ENCODE results near the gene FAU. TPM values are rescaled to one million over a fixed set of nuclear protein-coding genes. Genes with fewer than 3 reads are reported as not detected.

The FAU gene
- total and polyA plus RNA-seq, 9 of the 15 experiments (the other 6 are each of a cell fraction or from before 2014, with no cell fraction given), result 433 to 1,827 (median 942) TPM

DNA sequence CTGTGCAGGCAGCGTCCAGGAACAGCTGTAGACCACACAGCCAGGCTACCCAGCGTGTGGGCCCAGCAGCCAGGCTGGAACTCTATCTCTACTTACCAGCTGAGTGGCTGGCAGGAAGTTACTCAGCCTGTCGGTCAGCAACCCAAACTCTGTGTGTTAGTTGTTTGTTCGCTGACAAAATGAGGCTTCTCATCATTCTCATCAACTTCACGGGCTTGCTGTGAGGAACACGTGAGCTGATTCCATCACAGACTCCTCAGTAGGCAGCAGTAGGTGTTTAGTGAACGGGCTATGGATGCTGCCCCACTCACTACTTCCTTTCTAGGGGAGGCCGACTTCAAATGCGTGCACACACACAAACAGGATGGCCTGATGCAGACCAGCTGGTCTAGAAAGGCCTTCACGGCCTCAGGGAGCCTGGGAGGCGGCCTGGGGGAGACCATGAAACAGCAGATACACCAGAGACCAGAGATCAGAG, 47.3 kb upstream of the FAU start (continued):
- TF ChIP-seq, protein P1, sequence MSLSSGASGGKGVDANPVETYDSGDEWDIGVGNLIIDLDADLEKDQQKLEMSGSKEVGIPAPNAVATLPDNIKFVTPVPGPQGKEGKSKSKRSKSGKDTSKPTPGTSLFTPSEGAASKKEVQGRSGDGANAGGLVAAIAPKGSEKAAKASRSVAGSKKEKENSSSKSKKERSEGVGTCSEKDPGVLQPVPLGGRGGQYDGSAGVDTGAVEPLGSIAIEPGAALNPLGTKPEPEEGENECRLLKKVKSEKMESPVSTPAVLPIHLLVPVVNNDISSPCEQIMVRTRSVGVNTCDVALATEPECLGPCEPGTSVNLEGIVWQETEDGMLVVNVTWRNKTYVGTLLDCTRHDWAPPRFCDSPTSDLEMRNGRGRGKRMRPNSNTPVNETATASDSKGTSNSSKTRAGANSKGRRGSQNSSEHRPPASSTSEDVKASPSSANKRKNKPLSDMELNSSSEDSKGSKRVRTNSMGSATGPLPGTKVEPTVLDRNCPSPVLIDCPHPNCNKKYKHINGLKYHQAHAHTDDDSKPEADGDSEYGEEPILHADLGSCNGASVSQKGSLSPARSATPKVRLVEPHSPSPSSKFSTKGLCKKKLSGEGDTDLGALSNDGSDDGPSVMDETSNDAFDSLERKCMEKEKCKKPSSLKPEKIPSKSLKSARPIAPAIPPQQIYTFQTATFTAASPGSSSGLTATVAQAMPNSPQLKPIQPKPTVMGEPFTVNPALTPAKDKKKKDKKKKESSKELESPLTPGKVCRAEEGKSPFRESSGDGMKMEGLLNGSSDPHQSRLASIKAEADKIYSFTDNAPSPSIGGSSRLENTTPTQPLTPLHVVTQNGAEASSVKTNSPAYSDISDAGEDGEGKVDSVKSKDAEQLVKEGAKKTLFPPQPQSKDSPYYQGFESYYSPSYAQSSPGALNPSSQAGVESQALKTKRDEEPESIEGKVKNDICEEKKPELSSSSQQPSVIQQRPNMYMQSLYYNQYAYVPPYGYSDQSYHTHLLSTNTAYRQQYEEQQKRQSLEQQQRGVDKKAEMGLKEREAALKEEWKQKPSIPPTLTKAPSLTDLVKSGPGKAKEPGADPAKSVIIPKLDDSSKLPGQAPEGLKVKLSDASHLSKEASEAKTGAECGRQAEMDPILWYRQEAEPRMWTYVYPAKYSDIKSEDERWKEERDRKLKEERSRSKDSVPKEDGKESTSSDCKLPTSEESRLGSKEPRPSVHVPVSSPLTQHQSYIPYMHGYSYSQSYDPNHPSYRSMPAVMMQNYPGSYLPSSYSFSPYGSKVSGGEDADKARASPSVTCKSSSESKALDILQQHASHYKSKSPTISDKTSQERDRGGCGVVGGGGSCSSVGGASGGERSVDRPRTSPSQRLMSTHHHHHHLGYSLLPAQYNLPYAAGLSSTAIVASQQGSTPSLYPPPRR (CRISPR knock-in tag; IDR thresholded peaks at IDR 0.05; ENCODE audit: borderline replicate concordance), result no peak
- TF ChIP-seq ATF7 (IDR thresholded peaks at IDR 0.05) (no peak), SAFB2 (IDR thresholded peaks at IDR 0.05; ENCODE audit: borderline replicate concordance, low read depth, low read length, severe bottlenecking) (no peak), ELF4 (CRISPR knock-in tag; IDR thresholded peaks at IDR 0.05) (no peak), GABPA (tag; conservative IDR thresholded peaks at IDR 0.05; ENCODE audit: low read depth) (peak; percentile 47), SIX5 (IDR thresholded peaks at IDR 0.05; ENCODE audit: borderline replicate concordance in 1 of 2, insufficient read depth in 1 of 2, low read depth in 1 of 2, low read length in 2 of 2) (no peak), CAMTA2 (CRISPR knock-in tag; conservative IDR thresholded peaks at IDR 0.05) (no peak), PHB (CRISPR knock-in tag; IDR thresholded peaks at IDR 0.05) (no peak), KAT8 (IDR thresholded peaks at IDR 0.05; ENCODE audit: low read depth) (no peak), CXXC5 (CRISPR knock-in tag; IDR thresholded peaks at IDR 0.05) (peak; percentile 48), MTA2 (IDR thresholded peaks at IDR 0.05; ENCODE audit: low read depth) (no peak), SMAD1 (IDR thresholded peaks at IDR 0.05; ENCODE audit: low read depth, low read length, partially characterized antibody) (no peak), ESRRB (CRISPR knock-in tag; IDR thresholded peaks at IDR 0.05; ENCODE audit: borderline replicate concordance) (no peak), ZNF699 (CRISPR knock-in tag; IDR thresholded peaks at IDR 0.05; ENCODE audit: insufficient replicate concordance) (no peak), NCOA4 (IDR thresholded peaks at IDR 0.05; ENCODE audit: partially characterized antibody) (no peak), C11orf30 (IDR thresholded peaks at IDR 0.05; ENCODE audit: low read depth) (no peak)
- TF ChIP-seq, protein P2, sequence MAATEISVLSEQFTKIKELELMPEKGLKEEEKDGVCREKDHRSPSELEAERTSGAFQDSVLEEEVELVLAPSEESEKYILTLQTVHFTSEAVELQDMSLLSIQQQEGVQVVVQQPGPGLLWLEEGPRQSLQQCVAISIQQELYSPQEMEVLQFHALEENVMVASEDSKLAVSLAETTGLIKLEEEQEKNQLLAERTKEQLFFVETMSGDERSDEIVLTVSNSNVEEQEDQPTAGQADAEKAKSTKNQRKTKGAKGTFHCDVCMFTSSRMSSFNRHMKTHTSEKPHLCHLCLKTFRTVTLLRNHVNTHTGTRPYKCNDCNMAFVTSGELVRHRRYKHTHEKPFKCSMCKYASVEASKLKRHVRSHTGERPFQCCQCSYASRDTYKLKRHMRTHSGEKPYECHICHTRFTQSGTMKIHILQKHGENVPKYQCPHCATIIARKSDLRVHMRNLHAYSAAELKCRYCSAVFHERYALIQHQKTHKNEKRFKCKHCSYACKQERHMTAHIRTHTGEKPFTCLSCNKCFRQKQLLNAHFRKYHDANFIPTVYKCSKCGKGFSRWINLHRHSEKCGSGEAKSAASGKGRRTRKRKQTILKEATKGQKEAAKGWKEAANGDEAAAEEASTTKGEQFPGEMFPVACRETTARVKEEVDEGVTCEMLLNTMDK (IDR thresholded peaks at IDR 0.05; ENCODE audit: borderline replicate concordance, insufficient read depth, low read depth, low read length, poor library complexity, severe bottlenecking), result no peak
- TF ChIP-seq, protein P3, sequence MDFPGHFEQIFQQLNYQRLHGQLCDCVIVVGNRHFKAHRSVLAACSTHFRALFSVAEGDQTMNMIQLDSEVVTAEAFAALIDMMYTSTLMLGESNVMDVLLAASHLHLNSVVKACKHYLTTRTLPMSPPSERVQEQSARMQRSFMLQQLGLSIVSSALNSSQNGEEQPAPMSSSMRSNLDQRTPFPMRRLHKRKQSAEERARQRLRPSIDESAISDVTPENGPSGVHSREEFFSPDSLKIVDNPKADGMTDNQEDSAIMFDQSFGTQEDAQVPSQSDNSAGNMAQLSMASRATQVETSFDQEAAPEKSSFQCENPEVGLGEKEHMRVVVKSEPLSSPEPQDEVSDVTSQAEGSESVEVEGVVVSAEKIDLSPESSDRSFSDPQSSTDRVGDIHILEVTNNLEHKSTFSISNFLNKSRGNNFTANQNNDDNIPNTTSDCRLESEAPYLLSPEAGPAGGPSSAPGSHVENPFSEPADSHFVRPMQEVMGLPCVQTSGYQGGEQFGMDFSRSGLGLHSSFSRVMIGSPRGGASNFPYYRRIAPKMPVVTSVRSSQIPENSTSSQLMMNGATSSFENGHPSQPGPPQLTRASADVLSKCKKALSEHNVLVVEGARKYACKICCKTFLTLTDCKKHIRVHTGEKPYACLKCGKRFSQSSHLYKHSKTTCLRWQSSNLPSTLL (IDR thresholded peaks at IDR 0.05), result no peak
- TF ChIP-seq, protein P4, sequence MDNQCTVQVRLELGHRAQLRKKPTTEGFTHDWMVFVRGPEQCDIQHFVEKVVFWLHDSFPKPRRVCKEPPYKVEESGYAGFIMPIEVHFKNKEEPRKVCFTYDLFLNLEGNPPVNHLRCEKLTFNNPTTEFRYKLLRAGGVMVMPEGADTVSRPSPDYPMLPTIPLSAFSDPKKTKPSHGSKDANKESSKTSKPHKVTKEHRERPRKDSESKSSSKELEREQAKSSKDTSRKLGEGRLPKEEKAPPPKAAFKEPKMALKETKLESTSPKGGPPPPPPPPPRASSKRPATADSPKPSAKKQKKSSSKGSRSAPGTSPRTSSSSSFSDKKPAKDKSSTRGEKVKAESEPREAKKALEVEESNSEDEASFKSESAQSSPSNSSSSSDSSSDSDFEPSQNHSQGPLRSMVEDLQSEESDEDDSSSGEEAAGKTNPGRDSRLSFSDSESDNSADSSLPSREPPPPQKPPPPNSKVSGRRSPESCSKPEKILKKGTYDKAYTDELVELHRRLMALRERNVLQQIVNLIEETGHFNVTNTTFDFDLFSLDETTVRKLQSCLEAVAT (IDR thresholded peaks at IDR 0.05), result no peak
